GM21390 (cell line): ENCODE measurements around the gene PGAP6.
"Not testable (repeated sequence)": the region's sequence is repeated elsewhere in the genome, so short reads cannot be mapped to it uniquely, and the experiment has no call there.

ENCODE experiments used
- ATAC-seq: cut with Tn5 transposase; IDR thresholded peaks from one replicate; pipeline ENCODE4 v1.9.1; 2021; ENCODE audit not compliant: unreplicated experiment

Gene PGAP6

DNA sequence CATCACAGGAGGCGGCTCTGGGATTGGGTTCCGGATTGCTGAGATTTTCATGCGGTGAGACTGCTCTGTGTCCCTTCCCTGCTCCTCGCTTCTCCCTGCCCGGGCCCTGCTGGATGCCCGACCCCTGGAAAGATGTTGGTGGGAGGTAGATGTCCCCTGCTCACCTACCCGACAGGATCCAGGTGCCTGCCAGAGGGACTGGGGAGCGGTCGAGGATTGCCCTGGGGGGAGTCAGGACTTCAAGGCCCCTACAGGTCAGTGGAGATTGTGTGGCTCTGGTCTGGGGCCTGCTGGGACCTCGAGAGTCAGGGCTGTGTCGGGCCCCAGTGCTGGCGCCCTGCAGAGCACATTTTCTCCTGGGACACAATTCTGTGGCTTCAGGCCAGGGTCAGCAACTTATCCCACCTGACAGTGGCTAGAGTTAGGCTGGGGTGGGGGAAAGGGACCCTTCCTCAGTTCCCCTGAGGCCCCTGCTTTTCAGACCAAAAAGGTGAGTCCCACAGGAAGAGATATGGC lies 23.3 kb upstream of the PGAP6 start:
- ATAC-seq = no peak

- peak; percentile 46 for ATAC-seq
Measured at GRCh38 chr16:401468-402348, 19.9 kb upstream of the PGAP6 start, which contains the start of gene DECR2. DECR2 (plus strand) TSS chr16:401885; CDS start chr16:401964, 79 bp downstream.

DNA sequence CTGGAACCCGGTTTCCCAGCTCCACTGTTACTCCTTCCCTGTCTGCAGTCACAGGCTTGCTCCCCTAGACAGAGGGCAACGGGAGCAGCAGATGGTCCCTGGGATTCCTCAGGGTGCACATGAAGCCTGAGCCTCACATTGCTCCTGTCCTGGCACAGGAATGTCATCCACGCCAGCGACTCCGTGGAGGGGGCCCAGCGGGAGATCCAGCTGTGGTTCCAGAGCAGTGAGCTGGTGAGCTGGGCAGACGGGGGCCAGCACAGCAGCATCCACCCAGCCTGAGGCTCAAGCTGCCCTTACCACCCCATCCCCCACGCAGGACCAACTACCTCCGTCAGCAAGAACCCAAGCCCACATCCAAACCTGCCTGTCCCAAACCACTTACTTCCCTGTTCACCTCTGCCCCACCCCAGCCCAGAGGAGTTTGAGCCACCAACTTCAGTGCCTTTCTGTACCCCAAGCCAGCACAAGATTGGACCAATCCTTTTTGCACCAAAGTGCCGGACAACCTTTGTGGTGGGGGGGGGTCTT lies 18.3 kb upstream of the PGAP6 start:
- no peak for ATAC-seq

GRCh38 chr16:399340-400019 lies 17.7 kb upstream of the PGAP6 start:
- ATAC-seq = no peak

DNA sequence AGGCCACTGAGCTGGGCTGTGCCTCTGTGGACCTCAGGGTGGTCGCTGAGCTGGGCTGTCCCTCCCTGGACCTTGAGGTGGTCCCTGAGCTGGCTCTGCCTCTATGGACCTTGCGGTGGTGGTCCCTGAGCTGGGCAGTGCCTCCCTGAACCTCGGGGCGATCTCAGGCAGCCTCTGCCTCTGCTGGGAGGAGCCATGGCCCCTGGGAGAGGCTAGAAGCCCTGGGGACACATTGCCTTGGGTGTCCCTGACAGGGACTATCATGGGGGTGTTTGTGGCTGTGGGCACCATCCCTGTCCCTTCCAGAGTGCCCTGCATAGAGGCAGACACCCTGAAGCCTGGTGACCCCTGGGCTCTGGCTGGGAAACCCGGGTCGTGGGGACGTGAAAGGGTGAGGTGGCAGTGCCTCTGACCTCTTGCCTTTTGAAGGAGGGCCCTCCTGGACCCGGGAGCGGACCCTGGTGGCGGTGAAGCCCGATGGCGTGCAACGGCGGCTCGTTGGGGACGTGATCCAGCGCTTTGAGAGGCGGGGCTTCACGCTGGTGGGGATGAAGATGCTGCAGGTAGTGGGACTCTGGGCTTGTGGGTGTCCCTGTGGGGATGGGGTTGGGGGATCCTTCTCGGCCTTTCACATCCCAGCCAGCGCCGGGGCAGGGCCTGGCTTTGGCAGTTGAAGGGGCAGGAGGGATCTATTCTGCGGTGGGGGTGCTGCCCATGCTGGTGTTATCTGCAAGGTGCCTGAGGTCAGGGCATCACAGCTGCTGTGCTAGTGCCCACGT lies 17.0 kb upstream of the PGAP6 start:
- ATAC-seq = no peak

GRCh38 chr16:397736-398332 lies 16.1 kb upstream of the PGAP6 start:
- ATAC-seq = no peak

DNA sequence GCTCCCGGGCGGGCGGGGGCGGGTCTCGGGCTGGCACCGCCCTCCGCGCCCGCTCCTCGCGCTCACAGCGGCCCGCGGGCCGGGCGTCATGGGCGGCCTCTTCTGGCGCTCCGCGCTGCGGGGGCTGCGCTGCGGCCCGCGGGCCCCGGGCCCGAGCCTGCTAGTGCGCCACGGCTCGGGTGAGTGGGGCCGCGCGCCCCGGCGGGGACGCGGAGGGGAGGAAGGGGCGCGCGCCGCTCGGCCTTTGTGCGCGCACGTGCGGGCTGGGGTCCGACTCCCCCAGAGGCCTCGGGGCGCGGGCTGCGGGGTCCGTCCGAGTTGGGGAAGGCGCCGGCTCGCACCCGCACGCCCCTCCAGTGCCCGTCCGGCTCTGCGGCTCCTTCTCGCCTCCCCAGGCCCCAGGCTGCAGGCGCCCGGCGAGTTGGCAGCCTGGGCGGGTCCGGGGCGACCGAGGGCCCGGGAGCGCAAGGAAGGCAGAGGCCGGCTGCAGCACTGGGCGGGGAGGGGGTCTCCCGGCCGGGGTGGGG lies 15.4 kb upstream of the PGAP6 start, which contains the start of gene NME4:
TSS of gene NME4 (plus strand) at position 65 of the 527 bp plus-strand sequence. CDS start at position 89, 24 bp downstream.
- ATAC-seq = no peak

GRCh38 chr16:396605-397004 lies 14.8 kb upstream of the PGAP6 start:
- no peak for ATAC-seq

DNA sequence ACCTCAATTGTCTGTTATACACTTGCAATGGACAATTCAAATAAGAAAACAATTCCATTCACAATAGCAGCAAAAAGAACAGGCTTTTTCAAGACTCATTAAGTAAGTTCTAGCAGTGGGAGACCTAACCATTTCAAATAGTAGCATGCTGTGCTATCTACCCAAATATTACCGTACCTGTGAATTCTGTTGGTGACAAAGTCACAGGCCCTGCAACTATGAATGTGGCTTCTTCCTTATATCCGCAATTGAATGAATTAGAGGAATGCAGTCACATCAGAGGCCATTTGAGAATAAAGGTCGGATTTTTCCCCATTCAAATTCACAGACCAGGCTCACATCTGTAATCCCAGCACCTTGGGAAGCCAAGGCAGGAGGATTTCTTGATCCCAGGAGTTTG lies 14.4 kb upstream of the PGAP6 start:
- ATAC-seq = no peak

GRCh38 chr16:392450-393030 lies 10.8 kb upstream of the PGAP6 start:
- no peak for ATAC-seq

DNA sequence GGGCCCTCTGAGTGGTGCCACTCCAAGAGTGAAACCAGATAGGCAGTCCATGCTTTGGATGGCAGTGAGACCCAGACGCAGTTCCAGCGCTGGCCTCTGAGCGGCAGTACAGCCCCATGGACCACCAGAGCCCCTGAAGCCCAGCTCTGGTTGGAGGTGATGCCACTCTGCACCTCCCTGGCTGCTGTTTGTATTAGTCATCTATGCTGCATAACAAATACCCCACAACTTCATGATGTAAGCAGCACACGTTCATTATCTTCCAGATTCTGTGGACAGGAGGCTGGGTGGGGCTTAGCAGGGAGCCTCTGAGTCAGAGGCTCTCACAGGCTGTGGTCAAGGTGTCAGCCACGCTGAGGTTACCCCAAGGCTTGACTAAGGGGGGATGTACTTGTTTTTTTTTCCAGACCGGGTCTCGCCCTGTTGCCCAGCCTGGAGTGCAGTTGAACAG lies 10.1 kb upstream of the PGAP6 start:
- no peak for ATAC-seq

- ATAC-seq = no peak
Measured at GRCh38 chr16:389352-389751, 7.6 kb upstream of the PGAP6 start.

- ATAC-seq = not testable (repeated sequence)
Measured at GRCh38 chr16:387761-388666, 6.2 kb upstream of the PGAP6 start.

GRCh38 chr16:386641-387156 lies 4.9 kb upstream of the PGAP6 start:
- no peak for ATAC-seq

DNA sequence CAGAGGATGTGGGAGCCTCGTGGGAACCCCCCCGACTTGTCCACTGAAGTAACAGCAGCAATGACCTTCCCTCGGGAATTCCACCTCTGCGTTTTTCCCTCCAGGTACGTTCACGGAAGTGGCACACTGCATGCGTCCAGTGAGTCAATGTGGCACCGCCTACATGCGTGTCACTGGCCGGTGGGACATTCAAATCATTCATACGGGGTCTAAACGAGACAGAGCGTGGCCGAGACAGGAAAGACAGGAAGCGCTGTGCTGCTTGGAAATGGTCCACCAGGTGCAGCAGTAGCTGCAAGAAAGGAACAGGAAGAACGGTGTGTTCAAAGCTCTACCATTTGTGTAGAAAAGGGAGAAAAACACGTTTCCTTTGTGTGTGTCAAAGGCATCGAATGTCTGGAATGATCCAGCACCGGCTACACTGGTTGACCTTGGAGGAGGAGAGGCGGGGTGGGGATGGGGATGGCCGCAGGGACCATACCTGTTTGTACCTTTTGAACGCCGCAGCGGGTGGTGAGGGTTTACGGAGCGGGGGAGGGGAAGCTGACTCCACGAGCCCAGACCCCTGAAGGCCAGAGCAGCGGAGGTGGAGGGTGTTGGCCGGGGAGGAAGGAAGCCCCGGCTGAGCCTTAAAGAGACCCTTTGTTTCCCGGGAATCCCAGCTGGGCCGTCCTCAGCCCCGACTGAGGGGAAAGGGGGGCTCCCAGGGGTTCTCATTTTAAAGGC lies 1.7 kb upstream of the PGAP6 start:
- ATAC-seq = no peak

GRCh38 chr16:381012-381788 lies 578 bp downstream of the PGAP6 start:
- peak; percentile 34 for ATAC-seq

DNA sequence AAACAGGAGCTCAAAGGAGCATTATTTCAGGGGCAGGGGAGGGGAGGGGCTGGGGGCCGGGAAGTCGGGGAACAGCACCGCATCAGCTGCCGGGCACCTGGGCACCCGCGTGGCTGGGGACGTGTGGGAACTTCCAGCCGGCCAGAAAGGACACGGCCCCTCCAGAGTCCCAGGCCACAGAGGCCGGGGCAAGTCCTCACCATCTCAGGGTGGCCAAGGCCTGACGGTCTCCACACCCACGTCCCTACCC lies 1.1 kb downstream of the PGAP6 start:
- no peak for ATAC-seq
